Common myeloid progenitor, CD34-positive (primary cell): ENCODE measurements around the gene UPF2.

Experiments used
- CTCF ChIA-PET: fragments of 350-600 bp; sonication (Branson Sonifier 250); formaldehyde crosslinking; loops from one replicate; lab custom pipeline; 2021; ENCODE audit warnings: antibody characterized with exemption; lab: Charles Lee
- POLR2A ChIA-PET: fragments of 350-600 bp; sonication (Branson Sonifier 250); formaldehyde crosslinking; loops from one replicate; lab custom pipeline; 2021; ENCODE audit warnings: antibody characterized with exemption; lab: Charles Lee
- DNase-seq, 3 donors: peaks; one replicate each; pipeline versions ENCODE4 v3.0.0 to v3.0.0-alpha.2; 2013
- H3K27ac ChIP-seq, 2 experiments: 1 replicate in 1 of 2; 2 replicates in 1 of 2; pipeline ENCODE4 v1.7.0; 2013; ENCODE audit warnings: inconsistent platforms in 2 of 2, low read length in 2 of 2, mild to moderate bottlenecking in 2 of 2, low read depth in 1 of 2, moderate library complexity in 1 of 2; ENCODE audit not compliant: severe bottlenecking in 2 of 2, insufficient read depth in 1 of 2, poor library complexity in 1 of 2
- H3K27me3 ChIP-seq, 5 experiments: replicated peaks in 2 of 5; 1 replicate in 3 of 5; 2 replicates in 2 of 5; pipeline versions ENCODE4 v1.6.1 to v1.7.0; 2013; ENCODE audit warnings: low read length in 4 of 5, mild to moderate bottlenecking in 2 of 5, moderate library complexity in 2 of 5, inconsistent platforms in 1 of 5; ENCODE audit not compliant: insufficient read depth in 5 of 5, control insufficient read depth in 4 of 5
- H3K36me3 ChIP-seq, 4 experiments: 1 replicate in 2 of 4; 2 replicates in 2 of 4; pipeline versions ENCODE4 v1.6.1 to v1.7.0; 2013; ENCODE audit warnings: low read length in 3 of 4, control low read depth in 1 of 4, mild to moderate bottlenecking in 1 of 4; ENCODE audit not compliant: control insufficient read depth in 4 of 4, insufficient read depth in 4 of 4
- H3K4me1 ChIP-seq, 4 experiments: 1 replicate in 3 of 4; 2 replicates in 1 of 4; pipeline versions ENCODE4 v1.6.1 to v1.7.1; 2013; ENCODE audit warnings: low read length in 3 of 4, mild to moderate bottlenecking in 3 of 4, control low read depth in 1 of 4, inconsistent platforms in 1 of 4, moderate library complexity in 1 of 4; ENCODE audit not compliant: control insufficient read depth in 4 of 4, insufficient read depth in 4 of 4; ENCODE audit errors: control extremely low read depth in 1 of 4
- H3K4me3 ChIP-seq, 7 experiments: 1 replicate in 4 of 7; 2 replicates in 3 of 7; pipeline versions ENCODE4 v1.5.1 to v1.7.0; 2013; ENCODE audit warnings: mild to moderate bottlenecking in 7 of 7, low read length in 6 of 7, moderate library complexity in 6 of 7, inconsistent platforms in 2 of 7, low read depth in 2 of 7, control low read depth in 1 of 7; ENCODE audit not compliant: insufficient read depth in 4 of 7, control insufficient read depth in 1 of 7; ENCODE audit errors: extremely low read depth in 1 of 7
- H3K9me3 ChIP-seq, 5 experiments: 1 replicate in 4 of 5; 2 replicates in 1 of 5; pipeline versions ENCODE4 v1.6.1 to v1.7.1; 2013; ENCODE audit warnings: low read length in 4 of 5, mild to moderate bottlenecking in 2 of 5, inconsistent platforms in 1 of 5, low read depth in 1 of 5, moderate library complexity in 1 of 5; ENCODE audit not compliant: control insufficient read depth in 4 of 5, insufficient read depth in 2 of 5; ENCODE audit errors: control extremely low read depth in 1 of 5
- WGBS: methylation state at CpG from one replicate; pipeline ENCODE4 v1.1.5; 2013; ENCODE audit not compliant: insufficient coverage; 5-methylcytosine and 5-hydroxymethylcytosine counted together

UPF2 gene

DNA sequence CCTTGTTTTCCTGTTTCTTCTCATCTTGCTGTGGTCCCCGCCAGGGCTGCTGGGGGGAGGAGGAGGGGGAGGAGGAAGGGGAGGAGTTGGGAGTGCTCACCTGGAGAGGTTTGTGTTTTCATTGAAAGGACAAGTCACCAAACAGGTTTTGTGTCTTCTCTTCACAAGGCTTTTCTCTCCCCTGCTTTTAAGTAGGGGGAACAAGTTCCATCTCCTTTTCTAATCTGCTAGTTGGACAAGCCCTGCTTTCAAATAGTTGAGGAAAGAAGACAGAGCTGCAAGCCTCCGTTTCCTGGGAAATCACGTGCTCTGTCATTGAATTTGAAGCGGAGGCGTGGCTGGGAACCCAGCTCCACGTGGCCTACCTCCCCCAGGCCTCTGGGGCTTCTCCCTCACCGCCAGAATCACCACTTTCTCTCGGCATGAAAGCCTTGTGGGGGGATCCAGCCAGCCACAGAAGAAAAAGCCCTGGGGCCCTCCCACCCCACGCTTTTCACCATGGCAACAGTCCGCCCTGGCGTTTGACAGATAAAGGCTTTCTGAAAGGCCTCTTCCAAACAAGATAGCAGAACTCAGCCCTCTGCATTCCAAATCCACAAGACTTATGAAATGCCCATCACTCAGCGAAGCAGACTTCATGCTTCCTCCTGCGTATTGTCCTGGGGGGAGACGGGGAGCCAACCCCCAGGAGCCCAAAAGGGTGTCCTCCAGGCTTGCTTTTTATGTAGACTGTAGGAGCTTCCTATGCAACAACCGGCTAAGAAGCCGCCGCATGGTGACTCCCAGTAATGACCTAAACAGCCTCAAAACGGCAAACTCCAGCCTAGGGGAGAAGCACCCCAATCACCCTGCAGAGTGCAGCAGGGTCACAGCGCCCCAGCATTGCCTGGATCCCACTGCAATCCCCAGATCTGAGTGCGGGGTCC is 167.8 kb downstream of the UPF2 start:
- Histone ChIP-seq H3K4me1 (peaks cover 16 to 47% (median 35%) of the 10 kb centered on the region in 4 experiments), H3K9me3 (no peaks in the 10 kb centered on the region), H3K4me3 (peak overlapping the region in 2 of 7 experiments; percentile 2 to 3), H3K27ac (peak overlapping the region in 1 of 2 experiments; percentile 36), H3K36me3 (no peaks in the 10 kb centered on the region), H3K27me3 (no peaks in the 10 kb centered on the region)
- ChIA-PET CTCF (interaction anchor here (0.6 to 1.0 kb wide), 3 partner anchors 10 to 47 kb away, joined by 3 read pairs; no protein-coding TSS in a partner anchor), POLR2A (no interaction called here)
- peak; percentile 57 to 89 (median 85) for DNase-seq
- WGBS: 44% methylated on average over 17 of the region's 20 CpGs

DNA sequence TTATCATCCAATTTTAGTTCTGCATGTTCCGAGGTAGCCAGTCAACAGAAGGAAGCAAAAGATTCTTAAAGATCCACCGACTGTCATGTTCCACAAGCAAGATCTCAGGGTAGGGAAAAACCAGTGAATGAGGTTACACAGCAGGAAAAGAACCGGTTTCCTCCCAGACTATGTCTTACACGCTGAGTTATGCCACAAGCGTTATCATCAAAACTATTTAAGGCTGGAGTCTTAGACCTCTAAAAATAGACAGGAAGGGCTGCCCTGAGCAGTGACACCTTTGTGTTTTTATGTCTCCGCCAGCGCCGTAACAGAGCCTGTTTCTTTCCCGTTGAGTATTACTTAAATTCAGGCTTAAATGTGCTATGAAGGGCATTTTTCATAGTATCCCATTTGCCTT is 171.1 kb downstream of the UPF2 start:
- WGBS: 0% methylated on average over 7 of the region's 9 CpGs
- ChIA-PET POLR2A (no interaction called here), CTCF (interaction anchor here (1.3 to 1.4 kb wide), 2 partner anchors 9 to 10 kb away, joined by 3 to 5 read pairs; no protein-coding TSS in a partner anchor)
- Histone ChIP-seq H3K4me3 (peak overlapping the region in 4 of 7 experiments; percentile 13 to 48 (median 29)), H3K27ac (no peak overlapping the region), H3K27me3 (no peaks in the 10 kb centered on the region), H3K4me1 (peaks cover 16 to 43% (median 37%) of the 10 kb centered on the region in 4 experiments), H3K36me3 (peaks cover 5 to 23% (median 7%) of the 10 kb centered on the region in 4 experiments), H3K9me3 (no peaks in the 10 kb centered on the region)
- DNase-seq: peak in 2 of 3 donors; percentile 12 to 30

DNA sequence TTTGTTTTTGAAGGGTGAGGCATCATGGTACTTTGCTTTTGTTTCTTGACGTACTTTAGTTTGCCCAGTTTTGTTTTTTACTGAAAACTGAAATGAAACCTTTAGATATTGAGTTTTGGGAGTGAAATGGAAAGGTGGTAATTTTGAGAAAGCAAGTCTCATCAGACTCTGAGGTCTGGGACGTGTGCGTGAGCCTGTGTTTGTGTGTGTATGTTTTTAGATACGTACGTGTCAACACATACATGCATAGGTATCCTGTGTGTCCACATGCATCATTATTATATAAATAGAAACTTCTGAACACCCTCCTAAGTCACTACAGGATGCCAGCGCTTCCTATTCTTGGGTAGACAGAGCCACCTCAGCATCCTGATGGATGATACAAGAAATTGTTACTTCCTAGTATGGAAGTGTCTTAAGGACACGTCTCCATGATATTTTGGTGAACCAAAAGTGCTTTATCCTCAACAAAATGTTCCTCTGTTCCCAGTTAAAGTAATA is 171.7 kb downstream of the UPF2 start:
- peaks cover 16 to 38% (median 35%) of the 10 kb centered on the region in 4 experiments for H3K4me1 ChIP-seq
- H3K4me3 ChIP-seq: peak overlapping the region in 4 of 7 experiments; percentile 13 to 48 (median 29)
- no peak for DNase-seq
- no peaks in the 10 kb centered on the region for H3K9me3 ChIP-seq
- ChIA-PET CTCF (no interaction called here), POLR2A (no interaction called here)
- no peak overlapping the region for H3K27ac ChIP-seq
- H3K36me3 ChIP-seq: peaks cover 5 to 27% (median 9%) of the 10 kb centered on the region in 4 experiments
- H3K27me3 ChIP-seq: no peaks in the 10 kb centered on the region
- whole genome bisulfite sequencing: 72% methylated on average over 3 of the region's 7 CpGs

DNA sequence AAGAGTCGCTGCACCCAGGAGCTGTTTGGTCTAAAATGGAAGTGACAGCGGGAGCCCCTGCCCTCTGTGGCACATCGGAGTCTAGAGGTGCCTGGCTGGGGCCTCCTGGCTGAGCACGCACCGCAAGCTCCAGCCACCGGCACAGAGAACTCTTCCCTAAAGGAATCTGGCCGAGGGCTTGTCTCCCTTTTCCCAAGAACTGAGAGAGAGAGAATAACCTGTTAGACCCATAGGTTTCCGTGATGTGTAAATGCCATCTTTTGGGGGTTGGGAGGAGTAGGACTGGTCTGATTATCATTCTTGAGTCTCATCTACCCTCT is 172.2 kb downstream of the UPF2 start:
- H3K9me3 ChIP-seq: no peaks in the 10 kb centered on the region
- H3K4me3 ChIP-seq: peak overlapping the region in 1 of 7 experiments; percentile 19
- WGBS: 91% methylated on average over 7 of the region's 8 CpGs
- H3K27ac ChIP-seq: no peak overlapping the region
- ChIA-PET POLR2A (no interaction called here), CTCF (no interaction called here)
- DNase-seq: no peak
- no peaks in the 10 kb centered on the region for H3K27me3 ChIP-seq
- peaks cover 16 to 33% (median 32%) of the 10 kb centered on the region in 4 experiments for H3K4me1 ChIP-seq
- peaks cover 5 to 29% (median 9%) of the 10 kb centered on the region in 4 experiments for H3K36me3 ChIP-seq
